GM18508 (cell line): ENCODE data around the gene BARX1.

Source experiments
- ATAC-seq: cut with Tn5 transposase; IDR thresholded peaks from one replicate; pipeline ENCODE4 v1.9.1; 2021; ENCODE audit warnings: moderate number of reproducible peaks; ENCODE audit not compliant: insufficient read depth, unreplicated experiment

The BARX1 gene

GRCh38 chr9:93929231-93929630, 25.9 kb downstream of the BARX1 start:
- ATAC-seq, result no peak

DNA sequence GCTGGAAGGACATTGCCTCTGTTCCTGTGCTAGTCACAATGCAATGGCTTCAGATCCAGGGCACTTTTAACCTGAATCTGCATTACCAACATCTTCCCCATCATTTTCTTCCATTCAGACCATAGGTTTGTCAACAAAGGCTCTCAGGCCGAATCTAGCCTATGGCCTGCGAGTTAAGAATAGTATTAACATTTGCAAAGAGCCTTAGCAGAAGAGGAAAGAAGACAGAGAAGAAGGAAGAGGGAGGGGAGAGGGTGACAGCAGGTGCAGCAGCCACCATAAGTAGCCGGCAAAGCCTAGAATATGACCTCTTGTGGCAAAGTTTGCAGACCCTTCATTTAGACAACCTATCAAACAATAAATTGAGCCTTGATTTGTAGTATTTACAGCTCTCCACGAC, 32.6 kb downstream of the BARX1 start:
- ATAC-seq, result no peak

GRCh38 chr9:93920131-93920800, 34.9 kb downstream of the BARX1 start:
- ATAC-seq, result no peak

GRCh38 chr9:93918061-93918460, 37.1 kb downstream of the BARX1 start:
- ATAC-seq, result no peak

DNA sequence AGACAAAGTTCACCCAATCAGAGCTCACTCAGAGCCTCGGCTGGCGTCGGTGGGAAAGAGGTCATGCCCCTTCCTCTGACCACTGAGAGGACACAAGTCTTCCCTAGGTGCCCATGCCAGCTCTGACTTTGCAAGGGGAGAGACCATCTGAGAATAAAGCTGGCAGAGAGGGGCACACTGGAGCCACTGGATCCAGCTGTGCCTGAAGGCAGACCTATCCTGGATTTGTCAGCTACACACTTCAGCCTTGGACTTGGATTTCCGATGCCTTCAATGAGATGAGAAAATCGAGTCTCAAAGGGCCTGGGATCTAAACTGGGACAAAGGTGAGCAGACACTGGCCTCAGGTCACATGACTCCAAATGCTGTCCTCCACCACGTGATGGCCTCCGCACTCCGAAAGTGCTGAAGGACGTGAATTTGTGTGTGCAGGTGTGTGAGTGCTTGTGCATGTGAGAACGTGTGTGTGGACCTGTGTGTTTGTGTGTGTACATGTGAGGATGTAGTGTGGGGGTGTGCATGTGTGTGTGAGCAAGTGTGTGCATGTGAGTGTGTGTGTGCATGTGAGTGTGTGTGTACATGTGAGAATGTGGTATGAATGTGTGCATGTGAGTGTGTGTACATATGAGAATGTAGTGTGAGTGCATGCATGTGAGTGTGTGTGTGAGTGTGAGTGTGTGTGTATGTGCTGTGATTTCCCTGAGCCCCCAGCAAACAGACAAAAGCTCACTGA, 37.9 kb downstream of the BARX1 start:
- no peak for ATAC-seq

DNA sequence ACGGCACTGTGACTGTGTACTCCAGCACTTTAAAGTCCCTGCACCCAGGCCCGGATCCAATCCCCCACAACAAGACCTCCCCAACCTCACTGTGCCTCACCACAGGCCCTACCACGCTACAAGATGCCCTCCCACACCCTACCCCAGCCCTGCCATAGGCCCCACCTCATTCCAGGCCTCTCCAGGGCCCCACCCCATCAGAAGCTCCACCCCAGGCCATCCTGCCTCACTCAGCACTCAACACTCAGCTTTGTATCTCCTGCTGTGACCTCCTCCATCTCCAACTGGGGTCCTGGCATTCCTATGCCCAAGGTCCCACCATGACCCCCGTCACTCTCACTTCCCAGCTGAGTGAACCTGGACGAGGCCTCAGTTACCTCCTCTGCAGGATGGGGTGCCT, 38.8 kb downstream of the BARX1 start:
- no peak for ATAC-seq

GRCh38 chr9:93911801-93912554, 43.2 kb downstream of the BARX1 start:
- ATAC-seq, result no peak

DNA sequence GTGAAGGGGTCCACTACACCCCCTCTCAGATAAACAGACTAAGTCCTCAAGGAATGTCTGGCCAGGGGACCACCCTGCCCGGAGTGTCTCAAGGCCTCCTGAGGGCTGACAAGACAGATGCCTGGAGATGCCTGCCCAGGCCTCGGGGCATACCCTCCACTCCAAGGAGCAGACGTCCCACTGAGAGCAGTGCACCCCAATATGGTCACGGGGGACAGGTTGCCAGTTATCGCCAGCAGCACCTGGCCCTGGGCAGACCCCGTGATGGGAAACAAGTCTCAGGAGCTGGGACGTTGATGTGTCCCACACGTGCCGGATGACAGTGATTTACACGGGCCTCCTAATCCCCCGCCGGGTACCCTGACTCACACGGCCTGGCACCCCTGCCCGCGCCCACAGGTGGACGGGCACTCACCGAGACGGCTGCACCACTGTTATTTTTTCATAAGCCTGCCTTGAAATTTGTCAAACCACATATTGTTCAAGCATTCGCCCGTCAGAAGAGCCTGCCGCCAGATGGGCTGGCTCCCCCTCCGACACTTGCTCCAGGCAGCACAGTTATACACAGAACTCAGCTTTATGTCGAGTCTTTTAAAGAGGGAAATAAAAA, 43.9 kb downstream of the BARX1 start:
- no peak for ATAC-seq

DNA sequence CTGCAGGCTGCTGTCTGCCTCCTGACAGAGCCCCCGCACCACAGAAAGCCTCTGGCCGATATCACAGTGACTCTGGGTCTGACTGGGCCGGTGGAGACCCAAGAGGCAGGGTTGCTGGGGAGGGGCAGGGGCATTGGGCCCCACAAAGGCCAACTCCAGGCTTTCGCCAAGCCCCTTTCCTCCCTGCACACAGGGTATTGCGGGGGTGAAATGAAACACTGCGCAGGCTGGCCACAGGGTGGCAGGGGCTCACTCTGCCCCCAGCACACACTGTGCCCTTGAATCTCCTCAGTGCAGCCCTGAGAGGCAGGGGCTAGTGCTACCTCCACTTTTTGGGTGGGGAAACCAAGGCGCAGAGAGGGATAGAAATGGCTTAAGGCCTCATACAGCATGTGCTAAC, 44.6 kb downstream of the BARX1 start:
- ATAC-seq, result no peak

GRCh38 chr9:93910196-93910595, 45.0 kb downstream of the BARX1 start:
- ATAC-seq, result no peak

DNA sequence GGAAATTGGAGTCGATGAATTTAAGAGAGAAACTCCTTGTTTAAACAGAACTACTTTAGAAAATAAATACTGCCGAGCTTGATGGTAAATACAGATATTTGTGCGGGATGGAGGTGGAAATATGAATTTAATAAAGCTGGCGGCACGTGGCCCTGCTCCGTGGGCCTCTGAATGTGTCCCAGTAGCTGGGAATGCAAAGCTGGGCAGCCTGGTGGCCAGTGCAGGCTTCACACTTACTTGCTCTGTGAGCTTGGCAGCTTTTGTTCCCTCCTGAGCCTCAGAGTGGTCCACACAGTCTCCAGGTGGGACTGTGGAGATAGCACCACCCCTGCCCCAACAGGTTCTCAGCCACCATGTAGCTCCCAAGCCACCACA, 45.9 kb downstream of the BARX1 start:
- no peak for ATAC-seq

DNA sequence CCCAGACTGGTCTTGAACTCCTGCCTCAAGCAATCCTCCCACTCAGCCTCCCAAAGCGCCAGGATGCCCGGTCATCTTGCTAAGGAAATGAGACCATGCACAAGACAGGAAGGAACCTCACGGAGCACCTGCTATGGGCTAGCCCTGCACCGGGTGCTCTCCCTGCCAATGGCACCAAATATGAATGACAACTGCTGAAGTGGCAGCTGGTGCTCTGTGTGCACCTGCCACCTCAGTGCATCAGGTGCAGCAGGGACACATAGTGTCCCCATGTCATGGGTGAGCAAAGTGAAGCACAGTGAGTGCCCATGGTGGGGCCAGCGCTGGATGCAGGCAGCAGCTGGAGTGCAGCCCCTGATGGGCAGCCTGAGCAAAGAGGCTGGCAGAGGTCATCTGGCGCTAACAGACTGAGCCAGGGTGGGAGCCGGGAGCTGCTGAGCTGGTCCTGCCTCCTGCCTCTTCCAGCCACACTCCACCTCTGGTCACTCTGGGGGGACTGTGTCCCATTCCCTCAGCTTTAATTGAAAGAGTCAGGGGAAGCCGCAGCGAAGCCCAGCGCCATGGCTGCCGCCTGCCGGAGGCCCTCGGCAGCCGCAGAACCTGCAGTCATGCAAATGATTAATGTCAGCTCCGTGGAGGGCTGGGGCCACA, 46.4 kb downstream of the BARX1 start:
- no peak for ATAC-seq

DNA sequence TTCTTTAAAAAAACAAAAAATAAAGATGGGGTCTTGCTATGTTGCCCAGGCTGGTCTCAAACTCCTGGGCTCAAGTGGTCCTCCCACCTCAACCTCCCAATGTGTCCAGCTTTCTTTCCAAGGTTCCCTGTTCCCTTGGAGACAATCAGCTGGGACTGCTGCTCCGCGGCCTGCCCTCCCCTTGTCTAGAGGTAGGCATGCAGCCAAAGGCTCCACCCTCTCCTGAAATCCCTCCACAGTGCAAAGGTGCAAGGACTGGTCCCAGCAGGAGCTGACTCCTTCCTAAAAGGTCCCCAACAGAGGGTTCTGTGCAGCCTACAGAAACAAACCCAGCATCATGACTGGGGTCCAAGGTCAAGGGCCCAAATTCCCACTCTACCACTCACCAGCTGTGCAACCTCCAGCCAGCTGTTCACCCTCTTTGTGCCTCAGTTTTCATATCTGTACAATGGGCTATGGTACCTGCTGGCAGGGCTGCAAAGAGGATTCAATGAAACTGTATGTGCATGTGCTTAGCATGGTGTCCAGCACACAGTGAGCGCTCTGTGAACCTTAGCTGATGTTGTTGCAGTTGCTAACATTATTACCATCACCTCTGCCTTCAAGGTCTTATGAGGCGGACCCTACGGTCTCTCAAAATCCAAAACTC, 47.5 kb downstream of the BARX1 start:
- no peak for ATAC-seq

- ATAC-seq, result no peak
Observed at GRCh38 chr9:93906195-93906880, 48.8 kb downstream of the BARX1 start.

- no peak for ATAC-seq
Observed at GRCh38 chr9:93905473-93906133, 49.6 kb downstream of the BARX1 start.

GRCh38 chr9:93904649-93905472, 50.3 kb downstream of the BARX1 start:
- ATAC-seq, result no peak

DNA sequence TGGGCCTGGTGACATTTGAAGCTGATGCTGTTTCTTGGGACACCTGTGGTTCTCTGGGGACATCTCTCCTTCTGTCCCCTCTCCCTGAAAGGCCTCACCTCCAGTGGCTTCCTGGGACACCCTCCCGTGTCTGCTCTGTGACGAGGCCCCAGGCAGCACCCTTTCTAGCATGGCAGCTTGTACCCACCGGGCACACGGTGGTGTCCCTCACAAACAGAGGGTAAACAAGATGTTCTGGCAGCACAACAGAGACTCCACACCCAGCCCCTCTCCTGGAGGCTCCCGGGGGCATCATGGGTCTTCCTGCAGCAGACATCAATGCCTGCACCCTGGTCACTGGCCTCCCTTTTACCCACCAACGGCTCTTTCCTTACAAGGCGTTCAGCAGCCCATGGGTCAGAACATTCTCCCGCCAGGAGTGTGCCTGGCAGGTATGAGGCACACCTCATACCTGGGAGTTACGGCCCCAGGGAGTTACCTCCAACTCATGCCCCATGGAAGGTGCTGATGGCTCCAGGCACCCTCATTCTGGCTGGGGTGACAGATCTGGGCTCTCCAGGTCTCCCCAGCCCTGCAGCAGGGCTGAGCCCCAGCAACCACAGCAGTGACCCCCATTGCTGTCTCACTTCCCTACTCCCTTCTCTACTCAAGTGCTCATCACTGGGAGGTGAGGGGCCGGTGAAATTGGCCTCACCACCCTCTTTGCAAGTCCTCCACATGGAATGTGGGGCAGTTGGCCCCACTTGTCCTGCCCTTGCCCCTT, 51.1 kb downstream of the BARX1 start:
- ATAC-seq, result no peak
